K562 (cell line): ENCODE data around the gene GTPBP2. TPM values are rescaled to one million over a fixed set of nuclear protein-coding genes. Genes with fewer than 3 reads are reported as not detected.

ENCODE experiments used
- ATF1 ChIP-seq, 2 experiments: fragments of 450-650 bp in 1 of 2; IDR thresholded peaks; 2 replicates each; pipeline ENCODE4 v1.6.1; 2016; ENCODE audit warnings: missing compliant biosample characterization in 1 of 2, missing genetic modification characterization in 1 of 2
- BRCA1 ChIP-seq, 2 experiments: fragments of 450-650 bp in 1 of 2; sonication (generic) in 1 of 2; formaldehyde crosslinking in 1 of 2; IDR thresholded peaks; 2 replicates each; pipeline versions ENCODE4 v1.5.0 to v1.6.1; 2017 to 2020; ENCODE audit warnings: mild to moderate bottlenecking in 1 of 2, missing genetic modification reagents in 1 of 2
- BRD4 ChIP-seq: fragments of 200-600 bp; sonication (generic); IDR thresholded peaks from 2 replicates; pipeline ENCODE4 v1.6.1; 2017; ENCODE audit warnings: inconsistent platforms
- CBX3 ChIP-seq, 2 experiments: IDR thresholded peaks; 1 replicate in 1 of 2; 2 replicates in 1 of 2; pipeline ENCODE4 v1.6.1; 2012; ENCODE audit warnings: inconsistent platforms in 2 of 2, low read length in 2 of 2, borderline replicate concordance in 1 of 2, control low read depth in 1 of 2
- CXXC5 ChIP-seq: fragments of 250-450 bp; sonication (Bioruptor Pico); IDR thresholded peaks from 2 replicates; pipeline ENCODE4 v1.8.0; 2022; ENCODE audit warnings: inconsistent platforms, mild to moderate bottlenecking, moderate library complexity
- HNRNPL ChIP-seq: fragments of 200-400 bp; formaldehyde crosslinking; IDR thresholded peaks from 2 replicates; pipeline ENCODE4 v1.6.1; 2017; ENCODE audit warnings: low read depth, mild to moderate bottlenecking, low read length
- NFIX ChIP-seq: fragments of 250-450 bp; sonication (Bioruptor Pico); IDR thresholded peaks from 2 replicates; pipeline ENCODE4 v1.4.0; 2020; ENCODE audit warnings: low read depth, mild to moderate bottlenecking, moderate library complexity
- NUFIP1 ChIP-seq: fragments of 450-650 bp; IDR thresholded peaks from 2 replicates; pipeline ENCODE4 v1.6.1; 2018; ENCODE audit not compliant: partially characterized antibody
- SAFB ChIP-seq: fragments of 200-400 bp; formaldehyde crosslinking; IDR thresholded peaks from 2 replicates; pipeline ENCODE4 v1.6.1; 2017; ENCODE audit warnings: low read depth, low read length, borderline replicate concordance
- ZNF24 ChIP-seq: fragments of 450-650 bp; IDR thresholded peaks from 2 replicates; pipeline ENCODE4 v1.6.1; 2016
- ZNF280A ChIP-seq: fragments of 450-650 bp; IDR thresholded peaks from 2 replicates; pipeline ENCODE4 v1.6.1; 2018; ENCODE audit warnings: mild to moderate bottlenecking, low read depth; ENCODE audit not compliant: partially characterized antibody
- ZNF41 ChIP-seq: fragments of 250-450 bp; sonication (Bioruptor Pico); conservative IDR thresholded peaks from 2 replicates; pipeline ENCODE4 v1.4.0; 2020; ENCODE audit warnings: mild to moderate bottlenecking
- ZNF592 ChIP-seq: fragments of 450-650 bp; IDR thresholded peaks from 2 replicates; pipeline ENCODE4 v1.6.1; 2017; ENCODE audit warnings: antibody characterized with exemption, mild to moderate bottlenecking
- ZNF76 ChIP-seq: fragments of 250-450 bp; sonication (Bioruptor Pico); IDR thresholded peaks from 2 replicates; pipeline ENCODE4 v1.4.0; 2020; ENCODE audit warnings: mild to moderate bottlenecking, moderate library complexity, borderline replicate concordance
- ZNF766 ChIP-seq: fragments of 200-800 bp; sonication (Bioruptor generic); conservative IDR thresholded peaks from 2 replicates; pipeline ENCODE4 v1.6.1; 2016; ENCODE audit warnings: missing genetic modification characterization, missing compliant biosample characterization
- polyA plus RNA-seq, 8 experiments: library from polyadenylated mRNA; depleted of rRNA in 4 of 8; stranded (reverse) in 5 of 8; unstranded in 3 of 8; fragments of >200 nt; fragmentation: Nextera tagmentation in 2 of 8; fragmentation: Illumina TruSeq in 1 of 8; extraction: Ambion mirVana in 2 of 8; extraction: Trizol in 1 of 8; gene quantifications; 2 replicates each; pipeline versions ENCODE4 v1.2.1 to v1.2.3, GENCODE V29; 2011 to 2014; ENCODE audit warnings: inconsistent platforms in 1 of 8, missing spikeins in 1 of 8
- total RNA-seq, 7 experiments: library from RNA; depleted of rRNA in 6 of 7; stranded (reverse); fragments of >200 nt in 6 of 7; fragmentation: Illumina TruSeq in 2 of 7; extraction: Trizol in 2 of 7; gene quantifications; 2 replicates each; pipeline versions ENCODE4 v1.2.1 to v1.2.3, GENCODE V29; 2011 to 2021; ENCODE audit warnings: low replicate concordance in 1 of 7
- TF ChIP-seq, protein P1 (sequence below): sonication (generic); formaldehyde crosslinking; IDR thresholded peaks from 2 replicates; pipeline ENCODE4 v1.8.0; 2022; ENCODE audit warnings: mild to moderate bottlenecking, missing genetic modification reagents

GTPBP2 gene
- total and polyA plus RNA-seq, 9 of the 15 experiments (the other 6 are each of a cell fraction or from before 2014, with no cell fraction given), result 48.4 to 196 (median 111) TPM

- TF ChIP-seq, protein P1, sequence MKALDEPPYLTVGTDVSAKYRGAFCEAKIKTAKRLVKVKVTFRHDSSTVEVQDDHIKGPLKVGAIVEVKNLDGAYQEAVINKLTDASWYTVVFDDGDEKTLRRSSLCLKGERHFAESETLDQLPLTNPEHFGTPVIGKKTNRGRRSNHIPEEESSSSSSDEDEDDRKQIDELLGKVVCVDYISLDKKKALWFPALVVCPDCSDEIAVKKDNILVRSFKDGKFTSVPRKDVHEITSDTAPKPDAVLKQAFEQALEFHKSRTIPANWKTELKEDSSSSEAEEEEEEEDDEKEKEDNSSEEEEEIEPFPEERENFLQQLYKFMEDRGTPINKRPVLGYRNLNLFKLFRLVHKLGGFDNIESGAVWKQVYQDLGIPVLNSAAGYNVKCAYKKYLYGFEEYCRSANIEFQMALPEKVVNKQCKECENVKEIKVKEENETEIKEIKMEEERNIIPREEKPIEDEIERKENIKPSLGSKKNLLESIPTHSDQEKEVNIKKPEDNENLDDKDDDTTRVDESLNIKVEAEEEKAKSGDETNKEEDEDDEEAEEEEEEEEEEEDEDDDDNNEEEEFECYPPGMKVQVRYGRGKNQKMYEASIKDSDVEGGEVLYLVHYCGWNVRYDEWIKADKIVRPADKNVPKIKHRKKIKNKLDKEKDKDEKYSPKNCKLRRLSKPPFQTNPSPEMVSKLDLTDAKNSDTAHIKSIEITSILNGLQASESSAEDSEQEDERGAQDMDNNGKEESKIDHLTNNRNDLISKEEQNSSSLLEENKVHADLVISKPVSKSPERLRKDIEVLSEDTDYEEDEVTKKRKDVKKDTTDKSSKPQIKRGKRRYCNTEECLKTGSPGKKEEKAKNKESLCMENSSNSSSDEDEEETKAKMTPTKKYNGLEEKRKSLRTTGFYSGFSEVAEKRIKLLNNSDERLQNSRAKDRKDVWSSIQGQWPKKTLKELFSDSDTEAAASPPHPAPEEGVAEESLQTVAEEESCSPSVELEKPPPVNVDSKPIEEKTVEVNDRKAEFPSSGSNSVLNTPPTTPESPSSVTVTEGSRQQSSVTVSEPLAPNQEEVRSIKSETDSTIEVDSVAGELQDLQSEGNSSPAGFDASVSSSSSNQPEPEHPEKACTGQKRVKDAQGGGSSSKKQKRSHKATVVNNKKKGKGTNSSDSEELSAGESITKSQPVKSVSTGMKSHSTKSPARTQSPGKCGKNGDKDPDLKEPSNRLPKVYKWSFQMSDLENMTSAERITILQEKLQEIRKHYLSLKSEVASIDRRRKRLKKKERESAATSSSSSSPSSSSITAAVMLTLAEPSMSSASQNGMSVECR, result no peak
- TF ChIP-seq NUFIP1, result no peak
- TF ChIP-seq CBX3 (IDR thresholded peaks at IDR 0.05; ENCODE audit: borderline replicate concordance in 1 of 2, low read length in 2 of 2), result no peak
- TF ChIP-seq BRD4, result no peak
- TF ChIP-seq ZNF41 (CRISPR knock-in tag), result no peak
- no peak for TF ChIP-seq SAFB
- no peak for TF ChIP-seq ZNF280A
- TF ChIP-seq CXXC5 (CRISPR knock-in tag), result no peak
- no peak for TF ChIP-seq BRCA1 (IDR thresholded peaks at IDR 0.05)
- no peak for TF ChIP-seq BRCA1 (CRISPR knock-in tag; IDR thresholded peaks at IDR 0.05)
- TF ChIP-seq ZNF766 (CRISPR knock-in tag), result peak; percentile 32; the same call in 1 of the 2 replicates
- TF ChIP-seq ZNF76 (CRISPR knock-in tag), result no peak
- TF ChIP-seq ATF1 (CRISPR knock-in tag; IDR thresholded peaks at IDR 0.05), result no peak
- no peak for TF ChIP-seq ATF1 (tag; IDR thresholded peaks at IDR 0.05)
- no peak for TF ChIP-seq ZNF592
- no peak for TF ChIP-seq NFIX (CRISPR knock-in tag)
- no peak for TF ChIP-seq ZNF24
- TF ChIP-seq HNRNPL, result no peak
Measured at GRCh38 chr6:43575105-43575771, 53.8 kb downstream of the GTPBP2 start (continued).
